GM19328 (cell line): ENCODE data around the gene TIMP1.
A peak's percentile ranks its signal among the peaks of the same experiment; 100 is the strongest.
"Not testable (repeated sequence)": the region's sequence is repeated elsewhere in the genome, so short reads cannot be mapped to it uniquely, and the experiment has no call there.

ENCODE experiments used
- ATAC-seq: cut with Tn5 transposase; IDR thresholded peaks from one replicate; pipeline ENCODE4 v1.9.1; 2021; ENCODE audit warnings: mild to moderate bottlenecking, moderate library complexity; ENCODE audit not compliant: unreplicated experiment

The TIMP1 gene

DNA sequence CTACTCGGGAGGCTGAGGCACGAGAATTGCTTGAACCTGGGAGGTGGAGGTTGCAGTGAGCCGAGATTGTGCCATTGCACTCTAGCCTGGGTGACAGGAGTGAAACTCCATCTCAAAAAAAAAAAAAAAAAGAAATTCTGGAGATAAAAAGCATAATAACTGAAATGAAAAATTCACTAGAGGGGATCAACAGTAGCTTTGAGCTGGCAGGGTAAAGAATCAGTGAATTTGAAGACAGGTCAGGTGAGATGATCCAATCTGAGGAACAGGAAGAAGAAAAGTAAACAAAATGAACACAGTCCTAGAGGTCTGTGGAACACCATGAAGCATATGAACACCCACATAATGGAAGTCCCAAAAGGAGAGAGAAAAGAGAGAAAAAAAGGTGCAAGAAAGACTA is 15.0 kb downstream of the TIMP1 start:
- ATAC-seq: no peak

DNA sequence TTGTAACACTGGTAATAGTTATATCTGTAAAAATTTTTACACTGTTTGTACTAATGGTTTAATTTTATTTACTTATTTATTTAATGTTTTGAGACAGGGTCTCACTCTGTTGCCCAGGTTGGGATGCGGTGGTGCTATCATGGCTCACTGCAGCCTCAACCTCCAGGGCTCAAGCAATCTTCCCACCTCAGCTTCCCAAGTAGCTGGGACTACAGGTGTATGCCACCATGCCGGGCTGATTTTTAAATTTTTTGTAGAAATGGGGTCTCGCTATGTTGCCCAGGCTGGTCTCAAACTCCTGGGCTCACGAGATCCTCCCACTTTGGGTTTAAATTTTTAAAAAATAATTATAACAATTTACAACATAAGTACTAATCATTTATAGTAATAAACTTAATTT is 20.9 kb downstream of the TIMP1 start:
- not testable (repeated sequence) for ATAC-seq

DNA sequence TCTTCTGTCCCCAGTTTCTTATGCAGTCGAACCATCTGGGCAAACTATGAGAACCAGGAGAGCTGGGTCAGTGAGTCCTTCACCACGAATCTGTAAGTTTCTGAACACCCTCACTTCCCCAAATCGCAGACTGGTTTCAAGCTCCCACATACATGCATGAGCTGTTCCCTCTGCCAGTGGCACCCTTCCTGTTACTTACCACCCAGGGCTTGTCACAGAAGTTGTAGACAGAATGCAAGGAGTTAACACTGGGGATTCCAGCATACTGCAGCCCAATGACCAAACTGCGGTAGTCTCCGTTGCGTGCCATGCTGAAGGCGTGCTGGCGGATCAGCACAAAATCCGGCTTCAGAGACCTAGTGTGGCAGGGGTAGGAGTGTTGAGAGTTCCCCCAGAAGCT is 22.8 kb downstream of the TIMP1 start:
- ATAC-seq: no peak

DNA sequence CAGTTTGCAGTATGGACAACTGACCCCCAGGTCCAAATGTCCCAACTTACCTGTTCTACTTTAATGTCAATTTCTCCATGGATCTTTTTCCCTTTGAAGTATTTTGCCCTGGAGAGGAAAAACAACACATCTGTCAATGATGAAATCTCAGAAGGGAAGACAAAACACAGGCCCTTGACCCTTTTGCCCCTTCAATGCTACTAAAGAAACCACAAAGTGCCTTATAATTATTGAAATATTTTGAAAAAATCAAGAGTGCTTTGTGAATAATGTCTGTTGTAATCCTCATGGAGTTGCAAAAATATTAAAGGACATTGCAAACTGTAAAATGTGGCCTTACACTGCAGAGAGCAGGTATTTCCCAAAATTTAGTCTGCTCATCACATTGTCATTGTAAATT is 24.9 kb downstream of the TIMP1 start:
- ATAC-seq: no peak

DNA sequence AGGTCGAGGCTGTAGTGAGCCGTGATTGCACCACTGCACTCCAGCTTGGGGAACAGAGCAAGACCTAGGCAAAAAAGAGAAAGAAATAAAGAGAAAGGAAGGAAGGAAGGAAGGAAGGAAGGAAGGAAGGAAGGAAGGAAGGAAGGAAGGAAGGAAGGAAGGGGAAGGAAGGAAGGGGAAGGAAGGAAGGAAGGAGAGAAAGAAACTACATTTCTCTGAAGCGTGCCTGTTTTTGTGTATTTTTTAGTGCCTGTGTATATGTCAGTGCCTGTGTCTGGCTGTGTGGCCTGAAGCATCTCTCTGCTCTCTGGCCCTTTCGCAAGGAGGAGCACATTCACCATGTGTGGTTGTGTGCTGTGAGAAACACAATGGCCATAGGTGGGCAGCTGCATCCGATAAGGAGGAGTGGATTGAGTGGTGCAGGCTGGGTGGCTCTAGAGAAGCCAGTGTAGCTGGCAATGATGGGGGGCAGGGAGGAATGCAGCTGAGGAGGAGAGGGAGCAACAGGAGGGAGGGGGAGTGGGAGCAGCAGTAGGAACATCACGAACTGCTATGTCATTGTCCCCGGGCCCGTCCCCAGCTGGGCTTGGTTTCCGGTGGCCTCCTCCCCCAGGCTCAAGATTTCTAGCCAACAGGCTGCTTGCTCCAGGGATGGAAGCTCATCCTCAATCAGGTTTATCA is 26.0 kb downstream of the TIMP1 start:
- ATAC-seq: no peak

DNA sequence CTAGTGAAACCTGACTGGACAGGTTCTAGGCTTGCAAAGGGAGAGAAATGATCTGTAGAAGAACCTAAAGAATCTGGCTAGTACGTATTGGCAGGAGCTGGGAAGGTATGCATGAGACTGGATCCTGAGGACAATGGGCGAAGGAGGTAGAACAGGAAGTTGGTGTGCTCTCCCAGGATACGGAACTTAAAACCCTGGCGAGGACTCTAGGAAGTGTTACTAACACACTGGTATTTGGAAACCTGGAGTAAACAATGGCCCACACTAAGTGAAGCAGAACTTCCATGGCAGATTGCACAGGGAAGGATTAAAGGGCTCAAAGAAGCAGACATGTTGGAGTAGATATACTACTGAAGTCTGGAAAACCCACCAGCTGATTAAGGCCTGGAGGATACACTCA is 28.3 kb downstream of the TIMP1 start:
- no peak for ATAC-seq

DNA sequence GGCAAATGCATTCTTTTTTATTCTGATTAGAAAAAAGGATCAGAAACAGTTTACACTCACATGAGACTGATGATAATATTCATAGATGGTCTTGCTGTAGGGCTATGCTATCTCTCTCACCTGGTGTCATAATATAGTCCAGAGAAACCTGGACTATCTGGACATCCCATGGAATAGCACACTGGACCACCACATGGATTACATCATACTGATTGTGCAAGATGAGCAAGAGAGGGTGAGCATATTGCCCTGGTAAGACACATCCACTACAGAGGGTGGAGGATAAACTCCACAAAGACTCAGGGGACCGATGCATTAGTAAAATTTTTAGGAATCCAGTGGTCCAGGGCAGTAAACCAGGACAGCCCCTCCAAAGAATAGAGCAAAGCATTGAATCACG is 29.3 kb downstream of the TIMP1 start:
- no peak for ATAC-seq

DNA sequence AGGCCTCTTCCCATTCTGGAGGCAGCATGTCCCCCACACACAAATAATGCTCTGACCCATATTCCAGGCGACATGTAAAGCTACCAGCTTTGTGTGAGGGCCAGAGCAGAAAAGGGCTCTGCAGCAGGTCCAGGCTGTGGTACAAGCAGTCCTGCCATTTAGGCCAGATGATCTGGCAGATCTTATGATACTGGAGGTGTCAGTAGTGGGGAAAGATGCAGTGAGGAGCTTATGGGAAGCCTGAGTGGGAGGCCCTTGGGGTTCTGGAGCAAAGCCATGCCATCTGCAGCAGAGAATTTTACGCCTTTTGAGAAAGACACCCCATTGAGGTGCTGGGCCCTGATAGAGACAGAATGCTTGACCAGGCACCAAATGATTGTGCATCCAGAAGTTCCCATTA is 29.7 kb downstream of the TIMP1 start:
- no peak for ATAC-seq

DNA sequence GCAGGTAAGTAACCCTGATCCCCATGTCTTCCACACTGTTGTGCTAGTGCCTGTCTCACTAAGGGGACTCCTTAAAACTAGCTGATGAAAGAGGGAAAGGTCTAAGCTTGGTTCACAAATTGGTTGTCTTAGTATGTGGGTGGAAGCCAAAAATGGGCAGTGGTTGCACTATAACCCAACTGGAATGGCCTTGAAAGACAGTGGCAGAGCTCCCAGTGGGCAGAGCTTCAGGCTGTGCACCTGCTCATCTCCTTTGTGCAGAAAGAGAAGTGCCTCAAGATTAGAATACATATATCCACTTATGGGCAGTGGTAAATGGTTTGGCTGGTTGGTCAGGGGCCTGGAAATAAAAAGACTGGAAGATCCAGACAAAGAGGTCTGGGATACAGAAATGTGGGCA is 30.2 kb downstream of the TIMP1 start:
- ATAC-seq: no peak

DNA sequence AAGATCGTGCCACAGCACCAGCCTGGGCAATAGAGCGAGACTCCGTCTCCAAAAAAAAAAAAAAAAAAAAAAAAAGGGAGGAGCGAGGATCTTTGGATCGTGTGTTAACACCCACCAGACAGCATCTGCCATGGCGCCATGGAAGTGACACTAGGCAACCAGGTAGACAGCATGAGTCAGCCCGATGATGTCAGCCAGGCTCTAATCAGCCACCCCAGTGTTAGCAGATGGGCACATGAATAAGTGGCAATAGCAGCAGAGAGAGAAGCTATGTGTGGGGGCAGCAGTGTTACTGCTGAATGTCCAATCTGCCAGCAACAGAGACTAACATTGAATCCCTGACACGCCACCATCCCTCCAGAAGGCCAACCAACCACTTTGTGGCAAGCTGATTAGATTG is 30.8 kb downstream of the TIMP1 start:
- no peak for ATAC-seq

DNA sequence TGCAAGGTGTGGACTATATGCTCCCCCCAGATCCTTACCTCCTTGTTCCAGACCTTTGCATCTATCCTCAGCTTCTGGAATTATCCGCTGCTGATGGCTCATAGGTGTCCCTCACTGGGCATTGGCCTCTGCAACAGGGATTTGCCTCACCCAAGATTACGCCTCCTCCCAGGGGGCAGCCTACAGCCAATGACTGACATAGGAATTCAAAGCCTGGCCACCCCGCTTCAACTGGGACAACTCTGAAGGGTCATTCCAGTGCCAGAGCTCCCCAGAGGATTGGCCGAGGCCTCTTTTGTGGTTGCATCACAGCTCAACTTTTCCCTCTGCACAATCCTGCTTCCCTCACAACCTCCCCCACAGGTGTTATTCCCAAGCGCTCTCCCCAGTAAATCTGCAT is 32.4 kb downstream of the TIMP1 start:
- ATAC-seq: no peak

DNA sequence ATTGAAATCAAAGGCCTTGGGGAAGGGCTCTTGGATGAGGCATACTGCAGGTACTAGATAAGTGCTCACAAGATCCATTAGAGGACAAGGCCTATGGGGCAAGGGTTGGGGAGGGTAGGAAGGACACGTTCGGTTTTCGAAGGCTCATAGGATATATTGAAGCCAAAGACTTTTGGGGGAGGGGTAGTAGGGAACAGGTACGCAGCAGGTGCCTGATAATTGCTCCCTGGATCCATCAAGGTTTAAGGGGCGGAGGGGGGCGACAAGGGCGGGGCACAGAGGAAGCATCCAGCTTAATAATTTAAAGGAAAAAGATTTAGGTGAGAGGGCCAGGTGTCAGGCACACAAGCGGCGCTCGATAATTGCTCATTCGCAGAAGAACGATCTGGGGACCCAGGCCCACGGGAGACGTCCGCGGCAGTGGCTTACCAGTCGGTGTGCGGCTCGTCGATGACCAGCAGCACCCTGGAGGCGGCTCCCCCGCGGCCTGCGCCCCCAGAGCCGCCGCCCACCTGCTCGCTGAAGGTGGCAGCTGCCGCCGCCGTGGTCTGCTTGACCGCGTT is 36.8 kb downstream of the TIMP1 start:
- no peak for ATAC-seq

DNA sequence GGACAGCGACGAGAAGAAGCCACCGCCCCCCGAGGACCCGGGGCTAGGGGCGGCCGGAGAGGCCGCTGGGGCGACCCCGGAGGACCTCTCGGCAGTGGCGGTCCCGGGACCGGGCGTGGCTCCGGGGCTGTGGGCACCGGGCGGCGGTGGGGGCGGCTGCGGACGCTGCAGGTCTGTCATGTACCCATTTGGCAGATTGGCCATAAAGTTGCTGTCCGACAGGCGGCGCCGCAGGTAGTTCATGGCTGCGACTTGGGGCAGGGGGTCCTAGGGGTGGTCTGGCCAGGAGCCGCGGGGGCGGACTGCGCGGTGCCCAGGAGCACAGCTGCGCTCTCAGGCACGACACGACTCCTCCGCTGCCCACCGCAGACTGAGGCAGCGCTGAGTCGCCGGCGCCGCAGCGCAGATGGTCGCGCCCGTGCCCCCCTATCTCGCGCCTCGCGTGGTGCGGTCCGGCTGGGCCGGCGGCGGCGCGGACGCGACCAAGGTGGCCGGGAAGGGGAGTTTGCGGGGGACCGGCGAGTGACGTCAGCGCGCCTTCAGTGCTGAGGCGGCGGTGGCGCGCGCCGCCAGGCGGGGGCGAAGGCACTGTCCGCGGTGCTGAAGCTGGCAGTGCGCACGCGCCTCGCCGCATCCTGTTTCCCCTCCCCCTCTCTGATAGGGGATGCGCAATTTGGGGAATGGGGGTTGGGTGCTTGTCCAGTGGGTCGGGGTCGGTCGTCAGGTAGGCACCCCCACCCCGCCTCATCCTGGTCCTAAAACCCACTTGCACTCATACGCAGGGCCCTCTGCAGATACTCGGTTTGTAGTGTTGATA is 37.5 kb downstream of the TIMP1 start, which contains the start of gene SYN1:
SYN1 (minus strand) TSS at position 372 of the 817 bp plus-strand sequence; CDS start at position 243, 129 bp downstream.
- peak; percentile 63 for ATAC-seq

DNA sequence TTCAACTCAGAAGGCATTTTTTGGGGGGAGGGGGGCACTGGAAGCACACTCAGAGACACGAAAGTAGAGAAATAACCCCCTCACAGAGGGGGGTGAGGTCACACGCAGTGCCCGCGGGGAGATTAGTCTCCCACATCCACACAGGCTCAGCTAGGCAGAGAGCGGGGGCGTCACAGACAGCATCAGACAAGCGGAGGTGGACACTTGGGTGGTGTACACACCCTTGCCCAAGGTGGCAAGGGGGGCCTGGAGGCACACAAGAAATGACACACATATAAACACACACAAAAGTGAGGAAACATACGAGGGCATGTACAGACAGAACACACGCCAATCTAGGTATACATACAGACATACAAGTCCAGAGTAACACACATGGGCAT is 38.1 kb downstream of the TIMP1 start:
- ATAC-seq: no peak

DNA sequence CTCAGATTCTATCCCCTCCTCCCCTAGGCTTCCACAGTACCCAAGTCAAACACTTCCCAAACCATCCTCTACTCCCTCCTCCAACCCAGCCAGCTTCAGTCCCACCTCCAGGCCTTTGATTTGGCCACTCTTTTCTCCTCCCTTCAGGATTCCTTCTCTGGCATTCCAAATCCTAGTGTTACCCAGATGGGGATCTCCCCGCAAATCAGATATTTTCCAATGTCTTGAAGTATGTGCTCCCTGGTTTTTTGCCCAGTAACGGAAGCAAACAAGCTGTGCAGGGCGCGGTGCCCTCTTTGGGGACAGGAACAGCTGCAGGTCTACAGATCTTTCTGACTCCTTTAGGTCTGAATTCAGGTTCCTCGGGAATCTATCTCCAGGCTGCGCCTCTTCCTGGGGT is 39.6 kb downstream of the TIMP1 start:
- ATAC-seq: no peak

DNA sequence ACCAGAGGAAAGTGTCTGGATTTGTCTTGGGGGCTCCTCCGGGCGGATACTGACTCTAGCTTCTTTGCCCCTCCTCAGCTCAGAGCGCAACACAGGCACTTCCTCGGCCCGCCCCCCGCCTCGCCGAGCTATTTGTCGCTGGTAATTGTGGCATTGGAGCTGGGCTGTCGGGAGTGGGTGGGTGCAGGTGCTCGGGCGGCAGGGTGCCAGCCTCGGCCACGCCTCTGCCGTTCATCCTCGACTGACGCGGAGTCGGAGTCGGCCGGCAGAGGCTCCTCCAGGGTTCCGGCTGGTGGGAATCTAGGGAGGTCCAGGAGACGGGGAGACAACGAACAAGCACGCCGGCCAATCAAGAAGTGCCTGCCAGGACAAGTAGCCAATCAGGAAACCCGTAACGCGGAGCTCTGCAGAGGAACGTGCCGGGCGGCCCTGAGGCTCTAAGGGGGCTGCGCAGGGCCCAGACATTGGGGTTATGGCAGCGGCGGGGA is 41.3 kb downstream of the TIMP1 start:
- ATAC-seq: no peak

DNA sequence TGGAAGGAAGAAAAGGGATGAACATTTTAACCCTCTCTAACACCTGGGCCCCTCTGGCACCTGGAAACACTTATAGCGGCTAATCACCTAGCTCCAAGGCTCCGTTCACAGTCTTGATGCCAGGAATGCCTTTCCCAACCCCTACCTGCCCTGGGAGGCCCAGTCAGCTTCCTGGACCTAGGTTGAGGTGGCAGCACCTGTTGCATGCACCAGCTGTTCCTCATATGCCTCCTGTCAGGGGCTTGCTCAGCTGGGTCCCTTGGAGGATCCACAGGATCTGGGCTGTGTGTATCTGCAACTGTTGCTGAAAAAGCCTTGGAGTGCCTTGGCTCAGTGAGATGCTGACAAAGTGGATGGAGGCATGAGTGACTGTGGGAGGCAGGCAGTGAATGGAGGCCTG is 43.1 kb downstream of the TIMP1 start:
- no peak for ATAC-seq

DNA sequence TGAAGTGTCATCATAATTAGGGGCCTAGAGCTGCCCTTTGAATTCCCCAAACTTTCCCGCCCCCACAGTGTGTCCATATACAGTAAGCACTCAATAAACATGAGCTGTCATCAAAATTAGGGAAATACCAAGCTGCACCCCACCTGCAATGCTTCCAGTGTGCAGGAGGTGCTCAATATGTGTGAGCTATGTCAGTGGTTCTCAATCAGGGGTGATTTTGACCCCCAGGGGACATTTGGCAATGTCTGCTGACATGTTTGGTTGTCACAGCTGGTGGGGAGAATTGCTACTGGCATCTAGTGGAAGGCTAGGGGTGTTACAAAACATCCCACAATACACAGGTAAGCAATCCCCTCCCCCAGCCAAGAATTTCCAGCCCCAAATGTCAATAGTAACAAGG is 46.7 kb downstream of the TIMP1 start:
- no peak for ATAC-seq

DNA sequence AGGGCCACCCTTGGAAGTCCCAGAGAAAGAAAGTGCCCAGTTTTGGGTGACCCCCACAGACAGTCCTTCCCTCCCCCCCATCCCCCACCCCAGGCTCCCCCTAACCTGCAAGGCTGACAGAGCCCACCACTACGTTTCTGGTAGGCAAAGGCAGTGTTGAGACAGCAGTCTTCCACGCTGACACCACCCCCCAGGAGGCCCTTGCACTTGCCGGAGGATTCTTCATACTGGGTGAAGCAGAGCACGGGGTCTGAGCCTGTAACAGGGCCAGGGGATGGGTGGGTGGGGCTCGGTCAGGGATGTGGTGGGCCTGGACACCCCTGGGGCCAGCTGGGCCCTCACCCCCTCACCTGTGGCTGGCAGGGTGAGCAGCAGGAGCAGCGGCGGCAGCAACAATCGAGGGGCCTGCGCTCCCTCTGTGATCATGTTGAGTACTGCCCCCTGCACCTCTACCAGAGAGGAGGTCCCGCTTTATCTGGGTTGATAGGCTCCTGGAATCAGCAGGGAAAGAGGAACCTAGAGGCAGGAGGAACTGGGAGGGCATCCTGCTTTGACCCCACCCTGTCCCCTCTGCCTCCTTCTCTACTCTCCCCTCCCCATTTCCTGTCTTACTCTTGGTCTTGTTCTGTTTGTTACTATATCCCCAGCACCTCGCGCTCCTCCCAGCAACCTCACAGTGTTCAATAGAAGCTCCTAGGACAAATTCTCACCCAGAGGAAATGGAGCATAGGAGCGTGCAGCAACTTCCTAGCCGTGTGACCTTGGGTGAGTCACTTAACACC is 47.4 kb downstream of the TIMP1 start, which contains the start of gene CFP:
CFP (minus strand) TSS at position 512 of the 782 bp plus-strand sequence; CDS start at position 426, 86 bp downstream.
- ATAC-seq: no peak

DNA sequence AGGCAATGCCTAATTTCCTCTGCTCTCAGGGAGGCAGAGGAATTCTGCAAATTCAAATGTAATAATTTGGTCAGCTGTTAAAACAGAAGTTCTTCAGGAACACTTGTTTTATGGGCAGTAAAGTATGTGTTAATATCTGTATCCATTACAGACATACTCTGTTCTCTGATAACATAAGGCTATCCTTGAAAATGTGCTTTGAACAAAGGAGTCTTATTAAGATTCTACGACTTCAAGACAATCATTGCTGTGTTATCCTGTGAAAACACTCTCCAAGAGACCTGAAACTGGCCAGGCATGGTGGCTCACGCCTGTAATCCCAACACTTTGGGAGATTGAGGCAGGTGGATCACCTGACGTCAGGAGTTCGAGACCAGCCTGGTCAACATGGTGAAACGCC is 49.4 kb downstream of the TIMP1 start:
- ATAC-seq: no peak

DNA sequence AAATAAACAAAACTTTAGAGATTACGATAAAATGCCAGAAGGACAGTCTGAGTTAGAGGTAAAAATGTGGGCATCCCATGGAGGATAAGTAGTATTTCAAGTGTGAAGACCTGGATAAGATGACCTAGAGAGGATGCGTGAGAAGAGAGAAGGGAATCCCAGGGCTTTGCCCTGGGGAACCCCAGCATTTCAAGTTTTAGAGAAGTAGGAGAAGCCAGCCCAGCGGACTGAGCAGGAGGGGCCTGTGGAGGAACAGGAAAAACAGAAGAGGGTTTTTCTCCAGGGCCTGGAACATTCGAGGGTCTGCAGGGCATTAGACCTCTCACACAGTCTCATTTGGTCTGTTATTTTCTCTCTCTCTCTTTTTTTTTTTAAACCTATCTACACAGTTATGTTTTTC is 50.4 kb downstream of the TIMP1 start:
- no peak for ATAC-seq
